GM12892 (cell line): Measurements from ENCODE around the gene TP73.

ENCODE experiments used
- POLR2A ChIP-seq: IDR thresholded peaks from 2 replicates; pipeline ENCODE4 v1.6.1; 2011; ENCODE audit warnings: low read depth, low read length, control low read depth
- POLR2AphosphoS5 ChIP-seq: IDR thresholded peaks from 2 replicates; pipeline ENCODE4 v1.6.1; 2011; ENCODE audit warnings: low read depth, low read length, control low read depth
- TAF1 ChIP-seq: IDR thresholded peaks from 2 replicates; pipeline ENCODE4 v1.6.1; 2011; ENCODE audit warnings: low read depth, mild to moderate bottlenecking, control low read depth, low read length, borderline replicate concordance

DNA sequence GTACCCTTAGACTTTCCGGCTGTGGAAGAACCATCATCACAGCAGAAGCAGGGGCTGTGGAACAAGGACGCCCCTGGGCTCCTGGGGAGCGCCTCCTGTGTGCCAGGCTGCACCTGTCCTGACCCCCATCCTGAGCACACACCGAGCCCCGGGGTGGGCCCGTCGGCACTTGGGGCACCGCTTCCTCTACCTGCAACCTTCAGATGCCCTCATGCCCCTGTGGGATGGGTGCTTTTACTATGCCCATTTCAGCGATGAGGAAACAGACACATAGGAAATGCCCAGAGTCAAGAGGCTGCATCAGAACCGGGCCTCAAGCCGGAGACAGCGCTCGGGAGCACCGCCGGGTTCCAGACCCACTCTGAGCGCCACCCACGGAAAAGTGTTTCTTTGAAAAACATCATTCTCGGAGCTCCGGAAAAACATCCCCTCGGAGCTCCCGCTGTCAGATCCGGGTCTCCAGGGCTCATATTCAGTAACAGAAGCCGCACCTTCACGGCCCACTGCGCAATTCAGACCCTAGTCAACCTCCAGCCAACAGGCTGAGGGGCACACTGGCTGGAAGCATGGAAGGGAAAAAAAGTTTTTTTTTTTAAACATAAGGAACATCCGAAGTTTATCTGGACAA, 19.5 kb upstream of the TP73 start:
- TF ChIP-seq TAF1 (no peak), POLR2A (no peak), POLR2AphosphoS5 (no peak)
